WTC11 (cell line): Measurements from ENCODE around the gene ARFIP1. TPM values are rescaled to one million over a fixed set of nuclear protein-coding genes. Genes with fewer than 3 reads are reported as not detected.
A peak's percentile ranks its signal among the peaks of the same experiment; 100 is the strongest.

Experiments used
- ATAC-seq: fragments of 200-7000 bp; cut with Tn5 transposase; 2 replicates; pipeline ENCODE4 v1.10.0; 2021; ENCODE audit warnings: mild to moderate bottlenecking, moderate library complexity
- CTCF ChIA-PET: fragments of 300-600 bp; sonication (Branson Sonifier 250); formaldehyde crosslinking; loops from one replicate; lab custom pipeline; 2021; ENCODE audit warnings: antibody characterized with exemption; lab: Charles Lee
- POLR2A ChIA-PET: fragments of 350-600 bp; sonication (Branson Sonifier 250); formaldehyde crosslinking; loops from one replicate; lab custom pipeline; 2021; ENCODE audit warnings: antibody characterized with exemption; lab: Charles Lee
- DNase-seq: peaks from one replicate; pipeline ENCODE4 v3.0.0; 2021; ENCODE audit warnings: low spot score
- H3K27ac Mint-ChIP-seq: 2 replicates; pipeline ENCODE4 v1.8.0; 2021; ENCODE audit warnings: mixed read lengths
- H3K27me3 Mint-ChIP-seq: 2 replicates; pipeline ENCODE4 v1.8.0; 2021; ENCODE audit warnings: low read depth, mild to moderate bottlenecking, moderate library complexity, mixed read lengths
- H3K36me3 Mint-ChIP-seq: 2 replicates; pipeline ENCODE4 v1.8.0; 2021; ENCODE audit warnings: mixed read lengths
- H3K4me1 Mint-ChIP-seq: 2 replicates; pipeline ENCODE4 v1.8.0; 2022; ENCODE audit warnings: mixed read lengths
- H3K4me3 Mint-ChIP-seq: 2 replicates; pipeline ENCODE4 v1.8.0; 2021; ENCODE audit warnings: mild to moderate bottlenecking, moderate library complexity, mixed read lengths
- H3K9me3 Mint-ChIP-seq: 2 replicates; pipeline ENCODE4 v1.8.0; 2021; ENCODE audit warnings: mixed read lengths
- ATF1 ChIP-seq: sonication (generic); formaldehyde crosslinking; IDR thresholded peaks from 2 replicates; pipeline ENCODE4 v1.8.1; 2023; ENCODE audit warnings: mild to moderate bottlenecking, moderate library complexity, missing genetic modification reagents
- CBFB ChIP-seq: sonication (generic); formaldehyde crosslinking; IDR thresholded peaks from 2 replicates; pipeline ENCODE4 v1.8.1; 2022; ENCODE audit warnings: mild to moderate bottlenecking, low read depth, missing genetic modification reagents
- CREB1 ChIP-seq: sonication (generic); formaldehyde crosslinking; IDR thresholded peaks from 2 replicates; pipeline ENCODE4 v1.8.0; 2023; ENCODE audit warnings: mild to moderate bottlenecking, missing genetic modification reagents
- CREM ChIP-seq: sonication (generic); formaldehyde crosslinking; IDR thresholded peaks from 2 replicates; pipeline ENCODE4 v1.8.1; 2022; ENCODE audit warnings: mild to moderate bottlenecking, missing genetic modification reagents, moderate library complexity
- EMX1 ChIP-seq: fragments of 250-450 bp; sonication (Bioruptor Pico); IDR thresholded peaks from 2 replicates; pipeline ENCODE4 v1.8.0; 2021; ENCODE audit warnings: mild to moderate bottlenecking
- ESRRA ChIP-seq: sonication (generic); formaldehyde crosslinking; IDR thresholded peaks from 2 replicates; pipeline ENCODE4 v1.8.1; 2022; ENCODE audit warnings: mild to moderate bottlenecking, missing genetic modification reagents, borderline replicate concordance
- FOXJ3 ChIP-seq: sonication (generic); formaldehyde crosslinking; IDR thresholded peaks from 2 replicates; pipeline ENCODE4 v1.9.0; 2021; ENCODE audit warnings: missing genetic modification reagents, mild to moderate bottlenecking, borderline replicate concordance
- FOXK1 ChIP-seq: sonication (generic); formaldehyde crosslinking; IDR thresholded peaks from 2 replicates; pipeline ENCODE4 v1.8.0; 2022; ENCODE audit warnings: mild to moderate bottlenecking, moderate library complexity, missing genetic modification reagents
- GABPB1 ChIP-seq: sonication (generic); formaldehyde crosslinking; IDR thresholded peaks from 2 replicates; pipeline ENCODE4 v1.8.1; 2023; ENCODE audit warnings: mild to moderate bottlenecking, missing genetic modification reagents
- HMGA2 ChIP-seq: fragments of 250-450 bp; sonication (Bioruptor Pico); IDR thresholded peaks from 2 replicates; pipeline ENCODE4 v1.4.0; 2021; ENCODE audit warnings: mild to moderate bottlenecking, moderate library complexity
- NFE2L1 ChIP-seq: sonication (generic); formaldehyde crosslinking; IDR thresholded peaks from 2 replicates; pipeline ENCODE4 v1.8.1; 2023; ENCODE audit warnings: missing genetic modification reagents
- NR2C2 ChIP-seq: sonication (generic); formaldehyde crosslinking; IDR thresholded peaks from 2 replicates; pipeline ENCODE4 v1.8.0; 2022; ENCODE audit warnings: mild to moderate bottlenecking, missing genetic modification reagents
- NR3C1 ChIP-seq: sonication (generic); formaldehyde crosslinking; conservative IDR thresholded peaks from 2 replicates; pipeline ENCODE4 v1.8.1; 2023; ENCODE audit warnings: low read depth, mild to moderate bottlenecking, missing genetic modification reagents
- OVOL2 ChIP-seq: fragments of 250-450 bp; sonication (Bioruptor Pico); IDR thresholded peaks from 2 replicates; pipeline ENCODE4 v1.9.0; 2021; ENCODE audit warnings: mild to moderate bottlenecking, borderline replicate concordance
- RELA ChIP-seq: sonication (generic); formaldehyde crosslinking; IDR thresholded peaks from 2 replicates; pipeline ENCODE4 v1.8.1; 2022; ENCODE audit warnings: missing genetic modification reagents, mild to moderate bottlenecking, borderline replicate concordance
- SMAD3 ChIP-seq: sonication (generic); formaldehyde crosslinking; IDR thresholded peaks from 2 replicates; pipeline ENCODE4 v1.8.0; 2022; ENCODE audit warnings: missing genetic modification reagents, mild to moderate bottlenecking, borderline replicate concordance
- SP1 ChIP-seq: sonication (generic); formaldehyde crosslinking; conservative IDR thresholded peaks from 2 replicates; pipeline ENCODE4 v1.8.1; 2022; ENCODE audit warnings: missing genetic modification reagents
- TEAD1 ChIP-seq: sonication (generic); formaldehyde crosslinking; IDR thresholded peaks from 2 replicates; pipeline ENCODE4 v1.8.0; 2022; ENCODE audit warnings: mild to moderate bottlenecking, missing genetic modification reagents
- TEAD4 ChIP-seq: sonication (generic); formaldehyde crosslinking; IDR thresholded peaks from 2 replicates; pipeline ENCODE4 v1.8.0; 2022; ENCODE audit warnings: mild to moderate bottlenecking, missing genetic modification reagents
- ZNF219 ChIP-seq: sonication (generic); formaldehyde crosslinking; IDR thresholded peaks from 2 replicates; pipeline ENCODE4 v1.8.0; 2023; ENCODE audit warnings: missing genetic modification reagents, mild to moderate bottlenecking, borderline replicate concordance
- ZNF396 ChIP-seq: fragments of 250-450 bp; sonication (Bioruptor Pico); IDR thresholded peaks from 2 replicates; pipeline ENCODE4 v1.8.0; 2021; ENCODE audit warnings: mild to moderate bottlenecking, moderate library complexity, borderline replicate concordance
- ZNF671 ChIP-seq: fragments of 250-450 bp; sonication (Bioruptor Pico); IDR thresholded peaks from 2 replicates; pipeline ENCODE4 v1.8.0; 2021; ENCODE audit warnings: mild to moderate bottlenecking
- total RNA-seq: library from RNA; stranded (reverse); gene quantifications from 3 replicates; pipeline ENCODE4 v1.2.3, GENCODE V29; 2021
- TF ChIP-seq, protein P1 (sequence below): fragments of 250-450 bp; sonication (Bioruptor Pico); IDR thresholded peaks from 2 replicates; pipeline ENCODE4 v1.8.0; 2021; ENCODE audit warnings: mild to moderate bottlenecking
- TF ChIP-seq, protein P2 (sequence below): sonication (generic); formaldehyde crosslinking; IDR thresholded peaks from 2 replicates; pipeline ENCODE4 v1.8.1; 2022; ENCODE audit warnings: missing genetic modification reagents, borderline replicate concordance
- TF ChIP-seq, protein P3 (sequence below): fragments of 250-450 bp; sonication (Bioruptor Pico); IDR thresholded peaks from 2 replicates; pipeline ENCODE4 v1.9.0; 2021; ENCODE audit warnings: mild to moderate bottlenecking
- TF ChIP-seq, protein P4 (sequence below): sonication (generic); formaldehyde crosslinking; conservative IDR thresholded peaks from 2 replicates; pipeline ENCODE4 v1.8.1; 2022; ENCODE audit warnings: mild to moderate bottlenecking, missing genetic modification reagents
- TF ChIP-seq, protein P5 (sequence below): sonication (generic); formaldehyde crosslinking; IDR thresholded peaks from 2 replicates; pipeline ENCODE4 v1.8.0; 2022; ENCODE audit warnings: mild to moderate bottlenecking, missing genetic modification reagents
- TF ChIP-seq, protein P6 (sequence below): sonication (generic); formaldehyde crosslinking; IDR thresholded peaks from 2 replicates; pipeline ENCODE4 v1.8.1; 2023; ENCODE audit warnings: mild to moderate bottlenecking, moderate library complexity, missing genetic modification reagents
- TF ChIP-seq, protein P7 (sequence below): fragments of 250-450 bp; sonication (Bioruptor Pico); IDR thresholded peaks from 2 replicates; pipeline ENCODE4 v1.9.0; 2021; ENCODE audit warnings: moderate library complexity, mild to moderate bottlenecking, inconsistent platforms, borderline replicate concordance

ARFIP1 gene
- total RNA-seq, 1 experiment from 2014 or later, result 35.3 TPM

DNA sequence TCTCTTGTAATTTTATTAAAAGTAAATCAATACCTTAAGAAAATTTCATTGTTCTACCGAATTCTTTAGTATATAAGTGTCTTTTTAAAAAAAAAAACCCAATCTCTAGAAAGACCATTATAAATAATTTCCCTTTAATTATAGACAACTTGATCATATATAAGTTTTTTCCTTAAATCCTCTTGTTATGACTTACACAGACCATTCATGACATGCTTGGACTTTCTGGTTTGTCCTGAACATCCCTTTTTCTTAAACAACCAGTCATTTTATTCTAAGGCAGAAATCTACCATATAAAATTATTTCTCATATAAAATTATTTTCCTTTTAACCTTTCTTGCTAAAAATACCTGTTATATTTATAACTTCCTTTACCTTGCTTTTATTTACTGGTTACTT, 141.0 kb downstream of the ARFIP1 start (continued):
- TF ChIP-seq, protein P1, sequence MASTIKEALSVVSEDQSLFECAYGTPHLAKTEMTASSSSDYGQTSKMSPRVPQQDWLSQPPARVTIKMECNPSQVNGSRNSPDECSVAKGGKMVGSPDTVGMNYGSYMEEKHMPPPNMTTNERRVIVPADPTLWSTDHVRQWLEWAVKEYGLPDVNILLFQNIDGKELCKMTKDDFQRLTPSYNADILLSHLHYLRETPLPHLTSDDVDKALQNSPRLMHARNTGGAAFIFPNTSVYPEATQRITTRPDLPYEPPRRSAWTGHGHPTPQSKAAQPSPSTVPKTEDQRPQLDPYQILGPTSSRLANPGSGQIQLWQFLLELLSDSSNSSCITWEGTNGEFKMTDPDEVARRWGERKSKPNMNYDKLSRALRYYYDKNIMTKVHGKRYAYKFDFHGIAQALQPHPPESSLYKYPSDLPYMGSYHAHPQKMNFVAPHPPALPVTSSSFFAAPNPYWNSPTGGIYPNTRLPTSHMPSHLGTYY (CRISPR knock-in tag), result no peak
- TF ChIP-seq FOXK1 (CRISPR knock-in tag), result no peak
- TF ChIP-seq TEAD4 (CRISPR knock-in tag), result no peak
- TF ChIP-seq ATF1 (CRISPR knock-in tag), result no peak

DNA sequence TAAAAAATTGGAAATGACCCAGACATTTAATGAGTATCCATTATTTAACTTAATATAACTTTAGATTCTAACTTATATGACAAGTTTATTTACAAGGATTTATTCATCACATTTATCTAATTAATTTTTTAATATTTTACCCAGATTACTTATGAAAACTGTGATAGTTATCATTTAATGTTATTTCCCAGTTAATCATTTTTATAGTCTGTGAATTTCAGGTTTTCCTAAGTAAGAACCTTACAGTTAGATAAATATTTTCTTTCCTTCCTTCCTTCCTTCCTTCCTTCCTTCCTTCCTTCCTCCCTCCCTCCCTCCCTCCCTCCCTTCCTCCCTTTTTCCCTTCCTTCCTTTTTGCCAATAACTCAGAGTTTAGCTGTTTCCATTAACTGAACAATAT, 141.5 kb downstream of the ARFIP1 start:
- ATAC-seq (no peak), DNase-seq (no peak)
- H3K27me3 Mint-ChIP-seq, result peaks cover 3% of the 10 kb centered on the region; the same call in 1 of the 2 replicates
- peaks cover 48% of the 10 kb centered on the region for H3K36me3 Mint-ChIP-seq
- peaks cover 44% of the 10 kb centered on the region for H3K9me3 Mint-ChIP-seq
- ChIA-PET CTCF (no interaction called here), POLR2A (no interaction called here)
- no peak overlapping the region for H3K4me3 Mint-ChIP-seq
- TF ChIP-seq, protein P2, sequence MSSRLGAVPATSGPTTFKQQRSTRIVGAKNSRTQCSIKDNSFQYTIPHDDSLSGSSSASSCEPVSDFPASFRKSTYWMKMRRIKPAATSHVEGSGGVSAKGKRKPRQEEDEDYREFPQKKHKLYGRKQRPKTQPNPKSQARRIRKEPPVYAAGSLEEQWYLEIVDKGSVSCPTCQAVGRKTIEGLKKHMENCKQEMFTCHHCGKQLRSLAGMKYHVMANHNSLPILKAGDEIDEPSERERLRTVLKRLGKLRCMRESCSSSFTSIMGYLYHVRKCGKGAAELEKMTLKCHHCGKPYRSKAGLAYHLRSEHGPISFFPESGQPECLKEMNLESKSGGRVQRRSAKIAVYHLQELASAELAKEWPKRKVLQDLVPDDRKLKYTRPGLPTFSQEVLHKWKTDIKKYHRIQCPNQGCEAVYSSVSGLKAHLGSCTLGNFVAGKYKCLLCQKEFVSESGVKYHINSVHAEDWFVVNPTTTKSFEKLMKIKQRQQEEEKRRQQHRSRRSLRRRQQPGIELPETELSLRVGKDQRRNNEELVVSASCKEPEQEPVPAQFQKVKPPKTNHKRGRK (CRISPR knock-in tag), result no peak
- TF ChIP-seq NR3C1 (no peak), NR2C2 (CRISPR knock-in tag) (no peak), CBFB (CRISPR knock-in tag) (no peak), ESRRA (no peak), SMAD3 (CRISPR knock-in tag) (no peak), EMX1 (CRISPR knock-in tag) (no peak), NFE2L1 (no peak), CREB1 (no peak), OVOL2 (CRISPR knock-in tag) (no peak), HMGA2 (CRISPR knock-in tag) (no peak), GABPB1 (CRISPR knock-in tag) (no peak), CREM (CRISPR knock-in tag) (no peak)
- TF ChIP-seq, protein P3, sequence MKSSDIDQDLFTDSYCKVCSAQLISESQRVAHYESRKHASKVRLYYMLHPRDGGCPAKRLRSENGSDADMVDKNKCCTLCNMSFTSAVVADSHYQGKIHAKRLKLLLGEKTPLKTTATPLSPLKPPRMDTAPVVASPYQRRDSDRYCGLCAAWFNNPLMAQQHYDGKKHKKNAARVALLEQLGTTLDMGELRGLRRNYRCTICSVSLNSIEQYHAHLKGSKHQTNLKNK (CRISPR knock-in tag), result no peak
- TF ChIP-seq, protein P4, sequence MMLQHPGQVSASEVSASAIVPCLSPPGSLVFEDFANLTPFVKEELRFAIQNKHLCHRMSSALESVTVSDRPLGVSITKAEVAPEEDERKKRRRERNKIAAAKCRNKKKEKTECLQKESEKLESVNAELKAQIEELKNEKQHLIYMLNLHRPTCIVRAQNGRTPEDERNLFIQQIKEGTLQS, result no peak
- TF ChIP-seq, protein P5, sequence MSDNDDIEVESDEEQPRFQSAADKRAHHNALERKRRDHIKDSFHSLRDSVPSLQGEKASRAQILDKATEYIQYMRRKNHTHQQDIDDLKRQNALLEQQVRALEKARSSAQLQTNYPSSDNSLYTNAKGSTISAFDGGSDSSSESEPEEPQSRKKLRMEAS (CRISPR knock-in tag), result no peak
- H3K27ac Mint-ChIP-seq, result no peak overlapping the region
- peaks cover 14% of the 10 kb centered on the region for H3K4me1 Mint-ChIP-seq

DNA sequence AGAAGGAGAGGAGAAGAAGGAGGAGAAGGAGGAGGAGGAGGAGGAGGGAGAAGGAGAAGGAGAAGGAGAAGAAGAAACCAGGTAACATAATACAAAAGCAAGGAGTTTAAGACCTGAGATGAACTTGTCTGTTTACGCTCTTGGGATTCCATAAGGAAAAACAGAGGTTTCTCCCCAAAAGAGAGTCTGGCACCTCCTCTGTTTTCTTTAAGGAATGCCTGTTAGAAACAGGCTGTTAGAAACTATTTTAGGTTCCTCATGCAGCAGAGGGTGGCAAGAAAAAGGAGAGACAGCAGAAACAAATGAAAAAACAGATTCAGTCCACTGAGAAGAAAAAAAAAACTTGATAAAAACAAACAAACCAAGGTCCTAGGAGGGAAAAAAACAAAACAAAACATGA, 146.1 kb downstream of the ARFIP1 start:
- H3K36me3 Mint-ChIP-seq, result peaks cover 15% of the 10 kb centered on the region
- DNase-seq (no peak), ATAC-seq (no peak)
- POLR2A ChIA-PET, result no interaction called here
- peaks cover 14% of the 10 kb centered on the region for H3K9me3 Mint-ChIP-seq
- peaks cover 59% of the 10 kb centered on the region for H3K4me1 Mint-ChIP-seq
- H3K4me3 Mint-ChIP-seq, result peak overlapping the region; percentile 1; the same call in 1 of the 2 replicates
- peaks cover 22% of the 10 kb centered on the region for H3K27me3 Mint-ChIP-seq
- H3K27ac Mint-ChIP-seq, result peak overlapping the region; percentile 88
- CTCF ChIA-PET, result no interaction called here
- TF ChIP-seq HMGA2 (CRISPR knock-in tag), result no peak
- TF ChIP-seq FOXJ3 (CRISPR knock-in tag), result no peak
- TF ChIP-seq, protein P6, sequence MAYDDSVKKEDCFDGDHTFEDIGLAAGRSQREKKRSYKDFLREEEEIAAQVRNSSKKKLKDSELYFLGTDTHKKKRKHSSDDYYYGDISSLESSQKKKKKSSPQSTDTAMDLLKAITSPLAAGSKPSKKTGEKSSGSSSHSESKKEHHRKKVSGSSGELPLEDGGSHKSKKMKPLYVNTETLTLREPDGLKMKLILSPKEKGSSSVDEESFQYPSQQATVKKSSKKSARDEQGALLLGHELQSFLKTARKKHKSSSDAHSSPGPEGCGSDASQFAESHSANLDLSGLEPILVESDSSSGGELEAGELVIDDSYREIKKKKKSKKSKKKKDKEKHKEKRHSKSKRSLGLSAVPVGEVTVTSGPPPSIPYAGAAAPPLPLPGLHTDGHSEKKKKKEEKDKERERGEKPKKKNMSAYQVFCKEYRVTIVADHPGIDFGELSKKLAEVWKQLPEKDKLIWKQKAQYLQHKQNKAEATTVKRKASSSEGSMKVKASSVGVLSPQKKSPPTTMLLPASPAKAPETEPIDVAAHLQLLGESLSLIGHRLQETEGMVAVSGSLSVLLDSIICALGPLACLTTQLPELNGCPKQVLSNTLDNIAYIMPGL (CRISPR knock-in tag), result no peak
- no peak for TF ChIP-seq CBFB (CRISPR knock-in tag)
- TF ChIP-seq OVOL2 (CRISPR knock-in tag), result no peak
- no peak for TF ChIP-seq TEAD1
- TF ChIP-seq, protein P7, sequence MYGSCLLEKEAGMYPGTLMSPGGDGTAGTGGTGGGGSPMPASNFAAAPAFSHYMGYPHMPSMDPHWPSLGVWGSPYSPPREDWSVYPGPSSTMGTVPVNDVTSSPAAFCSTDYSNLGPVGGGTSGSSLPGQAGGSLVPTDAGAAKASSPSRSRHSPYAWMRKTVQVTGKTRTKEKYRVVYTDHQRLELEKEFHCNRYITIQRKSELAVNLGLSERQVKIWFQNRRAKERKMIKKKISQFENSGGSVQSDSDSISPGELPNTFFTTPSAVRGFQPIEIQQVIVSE (CRISPR knock-in tag), result no peak
- no peak for TF ChIP-seq RELA (CRISPR knock-in tag)
- no peak for TF ChIP-seq SP1 (CRISPR knock-in tag)
- TF ChIP-seq ZNF671 (CRISPR knock-in tag), result no peak
- no peak for TF ChIP-seq ZNF219 (CRISPR knock-in tag)
- TF ChIP-seq ZNF396 (CRISPR knock-in tag), result no peak
- TF ChIP-seq, protein P4, result no peak
- no peak for TF ChIP-seq ESRRA
